HFFc6 (cell line): ENCODE data around the gene TRIM33. TPM values are rescaled to one million over a fixed set of nuclear protein-coding genes. Genes with fewer than 3 reads are reported as not detected.

ENCODE experiments used
- DNase-seq: peaks from one replicate; pipeline ENCODE4 v3.0.0-alpha.2; 2018
- H3K27ac Mint-ChIP-seq: 2 replicates; pipeline ENCODE4 v1.8.0; 2020; ENCODE audit warnings: mild to moderate bottlenecking, mixed read lengths
- H3K27me3 Mint-ChIP-seq: 2 replicates; pipeline ENCODE4 v1.8.0; 2021; ENCODE audit warnings: mild to moderate bottlenecking, moderate library complexity, mixed read lengths; ENCODE audit not compliant: insufficient read depth
- H3K36me3 Mint-ChIP-seq: 2 replicates; pipeline ENCODE4 v1.8.0; 2021; ENCODE audit warnings: low read depth, mixed read lengths
- H3K4me1 Mint-ChIP-seq: 2 replicates; pipeline ENCODE4 v1.8.0; 2020; ENCODE audit warnings: low read depth, mixed read lengths
- H3K4me3 Mint-ChIP-seq: 2 replicates; pipeline ENCODE4 v1.8.0; 2020; ENCODE audit warnings: mild to moderate bottlenecking, moderate library complexity, mixed read lengths
- H3K9me3 Mint-ChIP-seq: 2 replicates; pipeline ENCODE4 v1.8.0; 2020; ENCODE audit warnings: mild to moderate bottlenecking, mixed read lengths
- total RNA-seq, 6 experiments: library from RNA; stranded (reverse); fragmentation: NEBNext Ultra II Directional; extraction: Animal tissue kit (Norgen Biotek cat#: 25700); gene quantifications; 2 replicates in 1 of 6; 3 replicates in 5 of 6; pipeline ENCODE4 v1.2.3, GENCODE V29; 2021
- TF ChIP-seq, protein P1 (sequence below): fragments of 200-600 bp; sonication (generic); IDR thresholded peaks from 2 replicates; pipeline ENCODE4 v1.5.0; 2021; ENCODE audit warnings: antibody characterized with exemption, mild to moderate bottlenecking

Gene TRIM33
- total RNA-seq, 6 experiments from 2014 or later: 17.6 to 20.5 (median 19.3) TPM

DNA sequence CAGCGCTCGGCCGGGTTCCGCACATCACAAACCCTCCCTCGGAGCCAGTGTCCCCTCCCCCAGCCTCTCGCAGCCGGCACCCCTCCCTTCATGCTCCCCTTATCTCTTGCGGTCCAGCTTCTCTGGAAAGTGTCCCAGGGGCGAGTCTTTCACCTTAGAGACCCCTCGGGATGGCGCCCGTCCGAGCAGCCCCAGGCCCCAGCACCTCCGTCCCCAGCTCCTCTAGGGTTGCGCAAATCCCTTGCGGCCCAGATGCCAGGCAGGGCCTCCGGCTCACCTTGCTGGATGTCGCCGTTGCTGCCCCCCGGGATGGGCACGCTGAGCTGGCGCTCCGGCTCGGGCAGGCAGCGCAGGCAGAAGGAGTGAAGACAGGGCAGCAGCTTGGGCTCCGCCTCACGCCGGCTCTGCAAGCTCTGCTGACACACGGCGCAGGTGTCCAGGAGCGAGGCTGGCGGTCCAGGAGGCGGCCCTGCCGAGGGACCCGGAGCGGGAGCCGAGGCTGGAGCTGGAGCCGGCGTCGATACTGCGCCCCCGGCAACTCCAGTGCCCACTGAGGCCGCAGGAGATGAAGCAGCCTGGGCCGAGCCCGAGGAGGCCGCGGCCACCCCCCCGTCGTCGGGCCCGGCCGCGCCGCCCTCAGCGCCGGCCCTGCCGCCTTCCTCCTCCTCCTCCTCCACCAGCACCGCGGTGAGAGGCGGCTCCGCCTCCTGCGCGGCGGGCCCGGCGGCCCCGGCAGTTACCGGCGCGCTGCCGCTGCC is 550 bp downstream of the TRIM33 start:
- Mint-ChIP-seq H3K27me3 (peaks cover 2% of the 10 kb centered on the region; the same call in 1 of the 2 replicates), H3K36me3 (peaks cover 7% of the 10 kb centered on the region; the same call in 1 of the 2 replicates), H3K4me1 (peaks cover 46% of the 10 kb centered on the region), H3K9me3 (no peaks in the 10 kb centered on the region), H3K27ac (peak overlapping the region; percentile 52), H3K4me3 (peak overlapping the region; percentile 98)
- TF ChIP-seq, protein P1, sequence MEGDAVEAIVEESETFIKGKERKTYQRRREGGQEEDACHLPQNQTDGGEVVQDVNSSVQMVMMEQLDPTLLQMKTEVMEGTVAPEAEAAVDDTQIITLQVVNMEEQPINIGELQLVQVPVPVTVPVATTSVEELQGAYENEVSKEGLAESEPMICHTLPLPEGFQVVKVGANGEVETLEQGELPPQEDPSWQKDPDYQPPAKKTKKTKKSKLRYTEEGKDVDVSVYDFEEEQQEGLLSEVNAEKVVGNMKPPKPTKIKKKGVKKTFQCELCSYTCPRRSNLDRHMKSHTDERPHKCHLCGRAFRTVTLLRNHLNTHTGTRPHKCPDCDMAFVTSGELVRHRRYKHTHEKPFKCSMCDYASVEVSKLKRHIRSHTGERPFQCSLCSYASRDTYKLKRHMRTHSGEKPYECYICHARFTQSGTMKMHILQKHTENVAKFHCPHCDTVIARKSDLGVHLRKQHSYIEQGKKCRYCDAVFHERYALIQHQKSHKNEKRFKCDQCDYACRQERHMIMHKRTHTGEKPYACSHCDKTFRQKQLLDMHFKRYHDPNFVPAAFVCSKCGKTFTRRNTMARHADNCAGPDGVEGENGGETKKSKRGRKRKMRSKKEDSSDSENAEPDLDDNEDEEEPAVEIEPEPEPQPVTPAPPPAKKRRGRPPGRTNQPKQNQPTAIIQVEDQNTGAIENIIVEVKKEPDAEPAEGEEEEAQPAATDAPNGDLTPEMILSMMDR: no peak
- DNase-seq: peak; percentile 8

DNA sequence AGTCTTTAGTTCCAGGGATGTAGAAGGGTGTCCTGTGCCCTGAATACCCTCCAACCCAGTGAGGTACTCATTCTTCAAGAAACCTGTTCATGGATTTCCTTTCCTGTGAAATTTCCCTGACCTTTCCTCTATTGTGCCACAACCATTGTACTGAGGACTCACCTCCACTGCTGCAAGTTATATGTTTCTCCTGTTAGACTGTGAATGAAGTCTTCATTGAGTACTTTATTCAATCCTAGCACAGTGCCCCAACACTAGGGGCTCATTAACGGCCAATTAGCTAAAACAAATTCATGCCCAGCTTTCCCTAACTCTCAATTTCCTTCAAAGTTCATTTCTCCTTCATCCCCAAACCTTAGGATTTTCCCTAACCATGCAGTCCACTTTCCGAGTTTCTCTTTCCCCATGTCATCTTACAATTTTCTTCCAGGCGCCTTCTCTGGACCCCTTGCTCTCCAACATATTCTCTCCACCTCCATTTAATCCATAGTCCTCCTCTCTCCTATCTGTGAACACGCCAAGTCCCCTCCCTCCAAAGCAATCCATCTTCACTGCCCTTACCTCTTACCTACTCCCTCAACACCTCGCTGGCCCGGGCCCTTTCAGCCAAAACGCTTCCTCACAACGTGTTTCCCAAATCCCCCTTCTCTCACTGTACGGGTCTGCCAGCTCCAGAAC is 1.3 kb downstream of the TRIM33 start:
- peak overlapping the region; percentile 90 for H3K4me3 Mint-ChIP-seq

DNA sequence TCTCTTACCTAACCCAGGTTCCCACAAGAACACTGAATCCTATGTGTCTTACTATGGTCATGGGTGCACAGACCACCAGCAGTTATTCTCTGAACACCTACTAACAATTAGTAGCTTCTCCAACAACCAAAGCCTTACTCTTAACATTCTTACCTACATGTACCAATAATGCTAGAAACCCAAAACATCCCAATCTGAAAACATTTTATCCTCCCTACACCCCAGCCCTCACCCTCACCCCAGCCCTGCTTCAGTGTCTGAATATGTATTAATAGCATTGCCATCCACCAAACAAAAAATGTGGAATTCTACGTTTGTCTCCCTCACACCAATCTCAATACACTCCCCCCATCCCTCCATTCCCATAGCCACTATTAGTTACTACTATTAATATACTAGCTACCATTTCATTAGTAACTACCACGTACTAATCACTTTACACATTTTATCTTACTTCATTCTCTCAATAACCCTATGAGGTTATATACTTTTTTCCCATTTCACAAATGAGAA is 2.6 kb downstream of the TRIM33 start:
- Mint-ChIP-seq H3K27ac (no peak overlapping the region), H3K36me3 (peaks cover 7% of the 10 kb centered on the region; the same call in 1 of the 2 replicates), H3K4me3 (peak overlapping the region; percentile 90), H3K27me3 (peaks cover 2% of the 10 kb centered on the region; the same call in 1 of the 2 replicates), H3K9me3 (no peaks in the 10 kb centered on the region), H3K4me1 (peaks cover 51% of the 10 kb centered on the region)
- TF ChIP-seq, protein P1: no peak
- DNase-seq: no peak

More for the DNA sequence above, 1.3 kb downstream of the TRIM33 start:
- Mint-ChIP-seq H3K9me3 (no peaks in the 10 kb centered on the region), H3K4me1 (peaks cover 51% of the 10 kb centered on the region), H3K36me3 (peaks cover 7% of the 10 kb centered on the region; the same call in 1 of the 2 replicates), H3K27ac (peak overlapping the region; percentile 52), H3K27me3 (peaks cover 2% of the 10 kb centered on the region; the same call in 1 of the 2 replicates)
- TF ChIP-seq, protein P1: no peak
- no peak for DNase-seq

DNA sequence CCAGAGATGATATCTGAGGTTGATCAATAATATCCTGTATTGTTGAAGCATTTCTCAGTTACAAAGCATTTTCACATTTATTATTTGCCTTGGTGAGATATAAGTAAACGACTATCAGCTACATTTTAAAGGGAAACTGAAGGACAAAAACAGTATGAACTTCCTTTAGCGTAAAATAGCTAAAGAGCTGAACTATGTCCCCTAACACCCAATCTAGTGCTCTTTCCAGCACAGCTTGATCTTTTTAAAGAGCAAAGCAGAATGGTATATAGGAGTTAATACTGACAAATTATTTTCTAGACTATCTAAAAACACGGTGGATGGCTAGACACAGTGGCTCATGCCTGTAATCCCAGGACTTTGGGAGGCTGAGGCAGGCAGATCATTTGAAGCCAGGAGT is 3.5 kb downstream of the TRIM33 start:
- DNase-seq: no peak
- no peak overlapping the region for H3K4me3 Mint-ChIP-seq
- H3K36me3 Mint-ChIP-seq: peaks cover 7% of the 10 kb centered on the region; the same call in 1 of the 2 replicates
- peaks cover 49% of the 10 kb centered on the region for H3K4me1 Mint-ChIP-seq
- H3K27ac Mint-ChIP-seq: no peak overlapping the region
- TF ChIP-seq, protein P1: no peak
- no peaks in the 10 kb centered on the region for H3K9me3 Mint-ChIP-seq
- H3K27me3 Mint-ChIP-seq: no peaks in the 10 kb centered on the region

DNA sequence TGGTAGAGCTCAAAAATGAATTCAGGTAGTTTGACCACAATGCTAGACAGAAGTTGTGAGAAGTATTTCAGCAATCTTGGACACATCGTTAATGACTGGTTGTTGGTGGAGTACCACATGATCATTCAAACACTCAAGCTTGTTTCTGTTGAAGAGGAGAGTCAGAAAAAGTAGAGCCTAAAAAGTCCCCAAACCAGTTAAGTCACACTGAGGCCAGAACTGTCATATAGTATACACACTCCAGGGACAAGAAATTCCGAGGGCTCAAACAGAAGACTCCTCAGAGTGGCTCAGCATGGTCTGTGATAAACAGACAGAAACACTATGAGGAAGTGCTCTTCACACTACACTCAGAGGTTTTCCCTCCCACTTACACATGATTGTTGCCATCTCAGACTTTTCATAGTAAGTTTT is 5.8 kb downstream of the TRIM33 start:
- no peak for DNase-seq
- H3K9me3 Mint-ChIP-seq: no peaks in the 10 kb centered on the region
- TF ChIP-seq, protein P1: no peak
- H3K27me3 Mint-ChIP-seq: no peaks in the 10 kb centered on the region
- peaks cover 7% of the 10 kb centered on the region; the same call in 1 of the 2 replicates for H3K36me3 Mint-ChIP-seq
- H3K4me1 Mint-ChIP-seq: peaks cover 48% of the 10 kb centered on the region
- no peak overlapping the region for H3K4me3 Mint-ChIP-seq
- no peak overlapping the region for H3K27ac Mint-ChIP-seq
